Neuron (in vitro differentiated cells): ENCODE results near the gene ENKUR.
A peak's percentile ranks its signal among the peaks of the same experiment; 100 is the strongest.

Experiments
- H2AFZ ChIP-seq: one replicate; pipeline ENCODE4 v1.6.1; 2013; ENCODE audit warnings: low read depth, mild to moderate bottlenecking, inconsistent platforms, low read length, moderate library complexity
- H3K27me3 ChIP-seq: one replicate; pipeline ENCODE4 v1.6.1; 2013; ENCODE audit warnings: low read length; ENCODE audit not compliant: insufficient read depth
- H3K36me3 ChIP-seq: one replicate; pipeline ENCODE4 v1.6.1; 2013; ENCODE audit warnings: low read length; ENCODE audit not compliant: insufficient read depth
- H3K4me1 ChIP-seq: one replicate; pipeline ENCODE4 v1.6.1; 2013; ENCODE audit warnings: low read length; ENCODE audit not compliant: insufficient read depth
- H3K4me3 ChIP-seq: 2 replicates; pipeline ENCODE4 v1.5.1; 2013; ENCODE audit warnings: mild to moderate bottlenecking, low read length, moderate library complexity
- H3K9me3 ChIP-seq: one replicate; pipeline ENCODE4 v1.6.1; 2013; ENCODE audit warnings: low read length

The ENKUR gene, protein sequence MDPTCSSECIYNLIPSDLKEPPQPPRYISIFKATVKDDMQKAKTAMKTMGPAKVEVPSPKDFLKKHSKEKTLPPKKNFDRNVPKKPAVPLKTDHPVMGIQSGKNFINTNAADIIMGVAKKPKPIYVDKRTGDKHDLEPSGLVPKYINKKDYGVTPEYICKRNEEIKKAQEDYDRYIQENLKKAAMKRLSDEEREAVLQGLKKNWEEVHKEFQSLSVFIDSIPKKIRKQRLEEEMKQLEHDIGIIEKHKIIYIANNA

GRCh38 chr10:25015828-25016375, at the start of gene ENKUR:
ENKUR (minus strand) TSS chr10:25016158; CDS start chr10:25015936, 222 bp downstream.
- Histone ChIP-seq H3K27me3 (no peaks in the 10 kb centered on the region), H3K4me3 (peak within 1 kb of the TSS; percentile 61), H2AFZ (peak within 1 kb of the TSS; percentile 81), H3K4me1 (peaks cover 18% of the 10 kb centered on the region), H3K36me3 (no peaks in the 10 kb centered on the region), H3K9me3 (peaks cover 3% of the 10 kb centered on the region)

GRCh38 chr10:25064401-25064800, 48.4 kb upstream of the ENKUR start:
- Histone ChIP-seq H3K4me3 (no peak overlapping the region), H2AFZ (no peak overlapping the region), H3K36me3 (no peaks in the 10 kb centered on the region), H3K4me1 (peaks cover 5% of the 10 kb centered on the region), H3K9me3 (no peaks in the 10 kb centered on the region), H3K27me3 (no peaks in the 10 kb centered on the region)

DNA sequence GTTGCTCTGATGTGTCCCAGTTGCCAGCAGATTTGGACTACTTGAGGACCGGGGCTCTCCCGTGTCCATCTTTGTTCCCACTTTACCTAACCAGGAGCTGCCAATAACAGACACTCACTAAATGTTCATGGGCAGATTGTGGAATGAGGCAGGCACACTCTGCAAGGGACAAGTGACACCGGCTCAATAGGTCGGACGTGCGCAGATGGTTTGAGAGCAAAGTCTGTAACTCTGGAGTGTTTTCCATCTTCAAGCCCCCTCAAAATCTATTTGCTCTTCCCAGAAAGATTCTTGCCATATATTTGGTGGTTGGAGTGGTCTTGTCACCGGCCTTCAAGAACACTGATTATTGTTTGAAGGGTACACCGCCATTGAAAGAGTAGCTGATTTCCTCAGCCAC, 47.7 kb upstream of the ENKUR start:
- H3K36me3 ChIP-seq = no peaks in the 10 kb centered on the region
- H3K27me3 ChIP-seq = no peaks in the 10 kb centered on the region
- peaks cover 5% of the 10 kb centered on the region for H3K4me1 ChIP-seq
- H2AFZ ChIP-seq = no peak overlapping the region
- H3K9me3 ChIP-seq = no peaks in the 10 kb centered on the region
- H3K4me3 ChIP-seq = no peak overlapping the region

- no peaks in the 10 kb centered on the region for H3K36me3 ChIP-seq
- H2AFZ ChIP-seq = no peak overlapping the region
- H3K9me3 ChIP-seq = no peaks in the 10 kb centered on the region
- H3K4me1 ChIP-seq = peaks cover 2% of the 10 kb centered on the region
- H3K27me3 ChIP-seq = no peaks in the 10 kb centered on the region
- no peak overlapping the region for H3K4me3 ChIP-seq
These were observed 47.2 kb upstream of the ENKUR start for GRCh38 chr10:25063157-25063556.

DNA sequence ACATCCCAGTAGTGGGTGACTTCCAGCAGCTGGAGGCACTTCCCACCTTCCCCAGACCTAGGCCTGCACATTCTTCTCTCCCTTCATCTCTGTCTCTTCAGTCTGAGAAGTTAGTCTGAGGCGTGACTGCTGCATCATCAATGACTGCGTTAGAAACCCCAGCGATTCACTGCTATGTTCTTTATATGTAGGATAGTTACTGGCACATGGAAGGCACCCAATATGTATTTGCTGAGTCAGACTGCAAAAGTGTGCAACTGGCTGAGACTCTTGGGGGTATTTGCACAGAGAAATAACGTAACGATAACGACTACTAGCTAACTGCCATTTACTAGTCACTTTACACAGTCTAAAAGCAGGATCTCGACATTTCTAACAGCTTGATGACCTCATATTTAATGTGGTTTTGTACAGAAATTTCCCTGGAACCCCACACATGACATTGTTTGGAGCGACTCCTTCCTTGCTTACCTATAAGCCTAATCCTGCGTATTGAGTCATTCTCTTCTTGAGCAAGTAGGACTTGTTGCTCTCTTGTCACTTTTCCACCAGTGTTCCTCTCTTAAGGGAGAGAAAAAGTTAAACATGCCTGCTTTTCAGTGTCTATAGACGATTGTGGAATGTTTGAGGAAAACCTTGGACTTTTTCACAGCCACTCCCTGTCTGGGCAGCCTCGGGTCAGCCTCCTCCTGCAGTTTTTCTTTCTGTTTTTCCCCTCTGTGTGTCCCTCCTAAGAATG, 45.9 kb upstream of the ENKUR start:
- Histone ChIP-seq H2AFZ (no peak overlapping the region), H3K9me3 (no peaks in the 10 kb centered on the region), H3K27me3 (no peaks in the 10 kb centered on the region), H3K36me3 (no peaks in the 10 kb centered on the region), H3K4me1 (no peaks in the 10 kb centered on the region), H3K4me3 (no peak overlapping the region)

- no peak overlapping the region for H3K4me3 ChIP-seq
- H3K9me3 ChIP-seq = no peaks in the 10 kb centered on the region
- H3K27me3 ChIP-seq = no peaks in the 10 kb centered on the region
- H2AFZ ChIP-seq = no peak overlapping the region
- no peaks in the 10 kb centered on the region for H3K4me1 ChIP-seq
- no peaks in the 10 kb centered on the region for H3K36me3 ChIP-seq
These were observed 45.2 kb upstream of the ENKUR start for GRCh38 chr10:25061125-25061524.

DNA sequence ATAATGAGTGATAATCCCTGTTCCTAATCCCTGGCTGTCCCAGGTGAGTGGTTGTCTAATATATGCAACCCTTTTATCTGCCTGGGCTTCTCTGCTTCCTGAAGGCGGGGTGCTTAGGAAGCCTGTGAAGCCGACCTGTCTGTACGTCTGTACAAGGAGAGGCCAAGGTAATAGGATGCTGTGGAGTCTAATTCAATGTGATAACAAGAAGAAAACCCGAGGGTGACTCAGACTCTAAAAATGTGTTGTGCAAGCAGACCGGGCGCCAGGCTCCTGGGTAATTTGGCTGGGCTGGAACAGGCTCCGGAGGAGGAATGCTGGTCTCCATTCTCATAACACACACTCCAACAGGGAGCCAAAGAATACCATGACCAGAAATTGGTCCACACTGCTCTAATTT, 44.0 kb upstream of the ENKUR start:
- H2AFZ ChIP-seq = no peak overlapping the region
- H3K9me3 ChIP-seq = no peaks in the 10 kb centered on the region
- H3K36me3 ChIP-seq = no peaks in the 10 kb centered on the region
- H3K4me3 ChIP-seq = no peak overlapping the region
- no peaks in the 10 kb centered on the region for H3K4me1 ChIP-seq
- no peaks in the 10 kb centered on the region for H3K27me3 ChIP-seq

DNA sequence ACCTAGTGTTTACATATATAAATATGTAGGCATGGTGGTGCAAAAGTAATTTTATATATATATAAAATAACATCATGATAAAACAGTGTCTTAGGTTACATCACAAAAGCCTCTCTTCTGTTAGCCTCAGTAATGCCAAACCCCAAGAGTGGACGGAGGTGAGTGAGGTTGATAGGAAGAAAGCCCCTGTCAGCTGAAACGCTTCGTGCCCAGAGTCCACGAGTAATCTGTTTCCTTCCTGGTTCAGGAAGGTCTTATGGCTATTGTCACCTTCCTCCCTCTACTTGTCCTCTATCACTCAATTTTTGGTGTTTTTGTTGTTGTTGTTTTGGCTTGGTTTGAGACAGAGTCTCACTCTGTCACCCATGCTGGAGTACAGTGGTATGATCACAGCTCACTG, 41.9 kb upstream of the ENKUR start:
- no peak overlapping the region for H2AFZ ChIP-seq
- no peak overlapping the region for H3K4me3 ChIP-seq
- H3K9me3 ChIP-seq = no peaks in the 10 kb centered on the region
- no peaks in the 10 kb centered on the region for H3K4me1 ChIP-seq
- no peaks in the 10 kb centered on the region for H3K36me3 ChIP-seq
- no peaks in the 10 kb centered on the region for H3K27me3 ChIP-seq

- Histone ChIP-seq H3K9me3 (peaks cover under 1% of the 10 kb centered on the region), H3K36me3 (no peaks in the 10 kb centered on the region), H2AFZ (no peak overlapping the region), H3K4me1 (no peaks in the 10 kb centered on the region), H3K27me3 (no peaks in the 10 kb centered on the region), H3K4me3 (no peak overlapping the region)
These were observed 40.8 kb upstream of the ENKUR start for GRCh38 chr10:25056726-25057125.

- H3K9me3 ChIP-seq = peaks cover 5% of the 10 kb centered on the region
- no peaks in the 10 kb centered on the region for H3K4me1 ChIP-seq
- no peak overlapping the region for H2AFZ ChIP-seq
- H3K4me3 ChIP-seq = no peak overlapping the region
- no peaks in the 10 kb centered on the region for H3K27me3 ChIP-seq
- no peaks in the 10 kb centered on the region for H3K36me3 ChIP-seq
These were observed 36.1 kb upstream of the ENKUR start for GRCh38 chr10:25052012-25052411.

- no peak overlapping the region for H3K4me3 ChIP-seq
- H2AFZ ChIP-seq = no peak overlapping the region
- no peaks in the 10 kb centered on the region for H3K27me3 ChIP-seq
These were observed 34.4 kb upstream of the ENKUR start for GRCh38 chr10:25050402-25050801.

DNA sequence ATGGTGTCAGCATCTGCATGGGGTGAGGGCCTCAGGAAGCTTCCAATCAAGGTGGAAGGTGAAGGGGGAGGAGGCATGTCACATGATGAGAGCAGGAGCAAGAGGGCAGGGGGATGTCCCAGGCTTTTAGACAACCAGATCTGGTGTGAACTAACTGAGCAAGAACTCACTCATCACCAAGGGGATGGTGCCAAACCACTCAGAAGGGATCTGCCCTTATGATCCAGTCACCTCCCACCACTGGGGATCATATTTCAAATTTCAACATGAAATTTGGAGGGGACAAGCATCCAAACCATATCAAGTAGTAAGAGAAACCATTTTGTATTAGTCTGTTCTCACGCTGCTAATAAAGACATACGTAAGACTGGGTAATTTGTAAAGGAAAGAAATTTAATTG, 34.0 kb upstream of the ENKUR start:
- no peak overlapping the region for H3K4me3 ChIP-seq
- no peak overlapping the region for H2AFZ ChIP-seq
- no peaks in the 10 kb centered on the region for H3K27me3 ChIP-seq
- no peaks in the 10 kb centered on the region for H3K36me3 ChIP-seq
- peaks cover 5% of the 10 kb centered on the region for H3K9me3 ChIP-seq
- no peaks in the 10 kb centered on the region for H3K4me1 ChIP-seq

More at GRCh38 chr10:25050402-25050801, 34.4 kb upstream of the ENKUR start:
- Histone ChIP-seq H3K36me3 (no peaks in the 10 kb centered on the region), H3K4me1 (no peaks in the 10 kb centered on the region), H3K9me3 (peaks cover 5% of the 10 kb centered on the region)

- Histone ChIP-seq H3K4me3 (no peak overlapping the region), H3K36me3 (no peaks in the 10 kb centered on the region), H2AFZ (no peak overlapping the region), H3K4me1 (no peaks in the 10 kb centered on the region), H3K27me3 (no peaks in the 10 kb centered on the region), H3K9me3 (peaks cover 5% of the 10 kb centered on the region)
These were observed 32.5 kb upstream of the ENKUR start for GRCh38 chr10:25048450-25048849.
